NB4 (cell line): ENCODE data around the gene SLC1A4.

ENCODE experiments used
- CTCF ChIP-seq: IDR thresholded peaks from one replicate; pipeline ENCODE4 v1.5.1; 2012; ENCODE audit warnings: low read depth, low read length
- POLR2A ChIP-seq: IDR thresholded peaks from 2 replicates; pipeline ENCODE4 v1.6.1; 2011; ENCODE audit warnings: mild to moderate bottlenecking; ENCODE audit not compliant: insufficient read length; ENCODE audit errors: extremely low read depth

GRCh38 chr2:64957109-64957903, 31.9 kb upstream of the SLC1A4 start:
- TF ChIP-seq CTCF: no peak
- TF ChIP-seq POLR2A: no peak
